AG10803 (cell line): ENCODE results near the gene EWSR1.
"Not testable (repeated sequence)": the region's sequence is repeated elsewhere in the genome, so short reads cannot be mapped to it uniquely, and the experiment has no call there.

ENCODE experiments used
- DNase-seq: peaks from one replicate; pipeline ENCODE4 v3.0.0; 2010; ENCODE audit warnings: low read depth
- H3K4me3 ChIP-seq: 2 replicates; pipeline ENCODE4 v1.5.1; 2011; ENCODE audit warnings: mild to moderate bottlenecking, low read length, control low read depth
- CTCF ChIP-seq: conservative IDR thresholded peaks from 2 replicates; pipeline ENCODE4 v1.5.1; 2011; ENCODE audit warnings: mild to moderate bottlenecking, low read length, control low read depth, inconsistent platforms

The EWSR1 gene

DNA sequence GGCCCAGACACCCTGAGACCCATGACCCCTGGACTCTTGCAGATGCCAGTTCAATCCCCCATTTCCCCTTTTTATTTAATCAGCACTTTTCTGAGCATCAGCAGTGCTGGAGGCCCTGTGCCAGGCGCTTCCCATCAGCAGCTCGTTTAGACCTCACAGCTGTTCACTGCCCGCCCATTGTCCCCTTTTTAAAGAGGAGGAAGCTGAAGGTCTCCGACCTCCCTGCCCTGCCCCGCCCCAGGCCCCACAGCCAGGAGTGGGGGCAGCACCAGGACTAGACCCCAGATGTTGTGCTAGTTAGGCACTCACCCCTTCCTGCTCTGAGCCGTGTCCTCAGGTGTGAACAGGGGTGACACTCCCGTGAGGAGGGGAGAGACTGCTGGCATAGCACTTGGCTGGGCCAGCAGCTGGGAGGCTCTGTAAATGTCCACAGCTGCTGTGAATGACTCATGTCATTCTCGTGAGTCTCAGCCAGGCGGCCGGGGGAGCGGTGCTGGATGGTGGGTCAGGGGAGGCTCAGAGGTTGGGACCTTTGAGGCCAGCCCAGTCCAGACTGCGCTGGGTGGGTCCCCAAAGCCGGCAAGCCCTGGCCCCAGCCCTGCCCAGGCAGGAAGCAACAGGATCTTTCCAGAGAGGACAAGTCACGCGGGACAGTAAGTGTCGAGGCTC is 42.5 kb upstream of the EWSR1 start:
- DNase-seq = peak; percentile 21
- TF ChIP-seq CTCF = no peak
- no peak overlapping the region for H3K4me3 ChIP-seq

- no peak for DNase-seq
- TF ChIP-seq CTCF = no peak
- H3K4me3 ChIP-seq = no peak overlapping the region
These were observed 41.6 kb upstream of the EWSR1 start for GRCh38 chr22:29226351-29226981.

- TF ChIP-seq CTCF = no peak
- no peak overlapping the region for H3K4me3 ChIP-seq
- DNase-seq = no peak
These were observed 36.8 kb upstream of the EWSR1 start for GRCh38 chr22:29230972-29231875.

DNA sequence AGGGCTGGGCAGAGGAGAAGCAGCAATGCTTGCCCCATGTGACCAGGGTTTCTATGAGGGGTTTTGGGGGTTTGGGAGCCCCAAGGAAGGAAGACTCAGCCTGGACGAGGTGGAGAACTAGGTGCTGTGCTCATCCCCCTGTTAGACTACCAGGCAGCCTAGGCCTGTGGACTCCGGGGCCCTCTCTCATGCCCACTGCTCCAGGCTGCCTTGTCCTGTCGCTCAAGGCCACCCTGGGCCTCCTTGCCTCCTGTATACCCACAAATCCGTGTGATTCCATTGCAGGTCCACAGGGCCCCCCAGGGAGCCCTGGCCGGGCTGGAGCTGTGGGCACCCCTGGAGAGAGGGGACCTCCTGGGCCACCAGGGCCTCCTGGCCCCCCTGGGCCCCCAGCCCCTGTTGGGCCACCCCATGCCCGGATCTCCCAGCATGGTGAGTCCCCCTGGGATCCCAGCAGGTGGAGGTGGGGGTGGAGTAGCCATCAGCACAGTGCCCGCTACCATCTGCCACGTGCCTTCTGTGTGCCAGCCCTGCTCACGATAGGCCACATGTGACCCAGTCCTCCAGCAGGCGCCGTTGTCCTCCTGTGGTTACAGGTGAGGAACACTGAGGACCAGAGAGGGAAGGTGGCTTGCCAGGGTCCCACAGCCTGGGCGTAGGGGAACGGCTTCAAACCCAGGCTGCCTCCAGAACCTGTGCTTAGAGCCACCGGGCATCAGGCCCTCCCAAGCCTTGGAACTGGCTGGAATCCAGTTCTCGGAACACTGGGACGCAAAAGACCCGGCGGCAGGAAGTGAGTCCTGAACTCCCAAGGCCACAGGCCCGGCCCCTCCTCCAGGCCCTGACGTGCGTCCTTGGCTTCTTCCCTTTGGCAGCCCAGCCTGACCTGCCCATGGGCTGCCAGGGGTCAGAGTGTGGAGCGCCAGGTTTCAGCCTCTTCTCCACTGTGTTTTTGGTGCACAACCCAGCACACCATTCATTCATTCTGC is 35.8 kb upstream of the EWSR1 start:
- TF ChIP-seq CTCF = no peak
- H3K4me3 ChIP-seq = no peak overlapping the region
- DNase-seq = no peak

GRCh38 chr22:29233277-29233877 is 34.7 kb upstream of the EWSR1 start:
- no peak for DNase-seq
- TF ChIP-seq CTCF = no peak
- no peak overlapping the region for H3K4me3 ChIP-seq

DNA sequence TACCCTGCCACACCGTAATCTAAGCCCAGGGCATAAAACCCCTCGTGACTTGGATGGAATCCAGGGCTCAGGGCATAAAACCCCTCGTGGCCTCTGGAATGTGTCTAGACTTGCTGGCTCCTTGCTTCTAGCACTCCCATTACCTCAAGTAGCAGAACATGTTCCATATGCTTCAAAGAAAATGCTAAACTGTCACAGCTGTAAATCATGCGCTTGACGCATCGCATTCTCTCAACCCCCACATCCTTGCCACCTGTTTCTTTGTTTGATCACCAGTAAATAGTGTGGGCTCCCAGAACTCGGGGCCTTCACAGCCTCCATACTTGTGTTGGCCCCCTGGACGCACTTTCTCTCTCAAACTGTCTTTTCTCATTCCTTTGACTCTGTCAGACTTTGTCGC is 27.6 kb upstream of the EWSR1 start:
- not testable (repeated sequence) for DNase-seq, H3K4me3 ChIP-seq
